H1 (cell line): ENCODE data around the gene F7.

ENCODE experiments used
- JUND ChIP-seq: IDR thresholded peaks from 2 replicates; pipeline ENCODE4 v1.6.1; 2011; ENCODE audit warnings: mild to moderate bottlenecking, improper control_type of control experiment, low read length
- NRF1 ChIP-seq: IDR thresholded peaks from 2 replicates; pipeline ENCODE4 v1.6.1; 2011; ENCODE audit warnings: mild to moderate bottlenecking, low read depth, low read length, improper control_type of control experiment
- TF ChIP-seq, protein P1 (sequence below), 3 experiments: IDR thresholded peaks; 1 replicate in 2 of 3; 2 replicates in 1 of 3; pipeline versions ENCODE4 v1.5.1 to v1.6.1; 2011; ENCODE audit warnings: low read length in 3 of 3, mild to moderate bottlenecking in 3 of 3, inconsistent platforms in 2 of 3, low read depth in 1 of 3, moderate library complexity in 1 of 3; ENCODE audit not compliant: insufficient read depth in 1 of 3; ENCODE audit errors: control extremely low read depth in 1 of 3

DNA sequence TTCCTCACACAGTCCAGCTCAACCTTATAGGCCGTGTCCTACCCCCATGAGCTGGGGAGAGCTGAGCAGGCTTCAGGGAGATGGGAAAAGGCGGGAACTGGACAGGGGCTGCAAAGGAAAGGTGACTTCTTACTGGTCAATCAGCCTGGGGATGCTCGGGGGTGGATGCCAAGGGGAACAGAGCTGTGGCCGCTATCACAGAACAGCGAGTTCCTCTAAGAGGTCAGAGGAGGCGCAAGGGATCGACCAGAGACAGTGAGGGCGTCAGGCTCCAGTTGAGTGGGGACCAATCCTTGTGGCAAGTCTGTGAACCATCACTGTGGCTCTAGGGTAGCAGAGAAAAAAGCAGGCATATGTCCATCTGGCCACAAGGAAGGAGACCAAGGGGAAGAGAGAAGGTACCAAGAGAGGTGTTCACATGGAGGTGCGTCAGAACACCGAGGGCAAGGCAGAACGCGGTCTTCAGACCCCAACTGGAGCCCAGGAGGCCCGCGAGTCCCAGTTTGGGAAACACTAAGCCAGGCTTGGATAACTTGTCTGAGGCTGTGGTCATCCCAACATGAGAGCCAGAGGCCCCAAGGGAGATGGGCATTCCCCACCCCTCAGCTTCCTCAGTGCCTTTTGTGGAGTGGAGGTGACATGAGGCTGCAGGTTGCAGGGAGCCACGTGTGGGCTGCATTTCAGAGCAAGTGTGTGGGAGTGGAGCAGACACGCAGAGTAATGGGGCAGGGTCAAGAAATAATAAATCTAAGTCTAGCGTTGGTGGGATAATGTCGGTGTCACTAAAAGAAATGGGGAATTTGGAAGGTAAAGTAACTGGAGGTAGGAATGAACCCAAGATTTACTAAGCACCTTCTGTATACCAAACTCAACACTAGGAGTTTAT lies 20.9 kb downstream of the F7 start:
- TF ChIP-seq, protein P1, sequence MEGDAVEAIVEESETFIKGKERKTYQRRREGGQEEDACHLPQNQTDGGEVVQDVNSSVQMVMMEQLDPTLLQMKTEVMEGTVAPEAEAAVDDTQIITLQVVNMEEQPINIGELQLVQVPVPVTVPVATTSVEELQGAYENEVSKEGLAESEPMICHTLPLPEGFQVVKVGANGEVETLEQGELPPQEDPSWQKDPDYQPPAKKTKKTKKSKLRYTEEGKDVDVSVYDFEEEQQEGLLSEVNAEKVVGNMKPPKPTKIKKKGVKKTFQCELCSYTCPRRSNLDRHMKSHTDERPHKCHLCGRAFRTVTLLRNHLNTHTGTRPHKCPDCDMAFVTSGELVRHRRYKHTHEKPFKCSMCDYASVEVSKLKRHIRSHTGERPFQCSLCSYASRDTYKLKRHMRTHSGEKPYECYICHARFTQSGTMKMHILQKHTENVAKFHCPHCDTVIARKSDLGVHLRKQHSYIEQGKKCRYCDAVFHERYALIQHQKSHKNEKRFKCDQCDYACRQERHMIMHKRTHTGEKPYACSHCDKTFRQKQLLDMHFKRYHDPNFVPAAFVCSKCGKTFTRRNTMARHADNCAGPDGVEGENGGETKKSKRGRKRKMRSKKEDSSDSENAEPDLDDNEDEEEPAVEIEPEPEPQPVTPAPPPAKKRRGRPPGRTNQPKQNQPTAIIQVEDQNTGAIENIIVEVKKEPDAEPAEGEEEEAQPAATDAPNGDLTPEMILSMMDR (IDR thresholded peaks at IDR 0.05; ENCODE audit: control extremely low read depth in 1 of 3, insufficient read depth in 1 of 3, low read depth in 1 of 3, low read length in 3 of 3) = no peak
- TF ChIP-seq NRF1 = no peak
- TF ChIP-seq JUND = no peak
